Stimulated activated CD4-positive, alpha-beta T cell treated with anti-CD3 and anti-CD28 coated beads, Interleukin-1b, Interleukin-23, amount 100 ng/mL, for 4 hours (primary cell): ENCODE data around the gene LDLRAD4.

Experiments
- DNase-seq, 2 donors: peaks; one replicate each; pipeline ENCODE4 v3.0.0-alpha.2; 2020; ENCODE audit warnings: low read depth in 2 of 2

Gene LDLRAD4

GRCh38 chr18:13369756-13370510, 151.4 kb downstream of the LDLRAD4 start:
- DNase-seq, result no peak

DNA sequence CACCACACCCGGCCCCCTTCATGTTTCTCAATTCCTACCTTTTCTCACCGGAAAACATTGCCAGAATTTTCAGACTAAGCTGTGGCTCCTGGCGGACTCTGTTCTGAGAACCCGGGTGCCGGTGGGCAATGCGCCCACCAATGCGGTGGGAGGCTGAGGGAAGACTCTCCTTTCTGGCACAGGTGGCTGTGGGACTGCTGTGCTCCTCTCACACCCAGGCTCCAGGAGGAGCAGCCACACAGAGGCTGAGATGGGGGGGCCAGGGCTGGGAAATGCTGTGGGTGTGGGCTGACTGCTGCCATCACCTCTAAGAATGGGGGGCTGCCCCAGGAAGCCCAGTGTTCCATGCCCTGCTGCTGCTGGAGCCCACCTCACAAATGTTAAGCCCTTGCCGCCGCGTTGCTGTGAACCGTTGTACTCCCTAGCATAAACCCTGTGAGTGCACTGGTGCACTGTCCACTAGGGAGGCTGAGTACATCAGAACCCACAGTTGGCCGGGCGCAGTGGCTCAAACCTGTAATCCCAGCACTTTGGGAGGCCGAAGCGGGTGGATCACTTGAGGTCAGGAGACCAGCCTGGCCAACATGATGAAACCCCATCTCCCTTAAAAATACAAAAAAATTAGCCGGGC, 152.6 kb downstream of the LDLRAD4 start:
- no peak for DNase-seq

DNA sequence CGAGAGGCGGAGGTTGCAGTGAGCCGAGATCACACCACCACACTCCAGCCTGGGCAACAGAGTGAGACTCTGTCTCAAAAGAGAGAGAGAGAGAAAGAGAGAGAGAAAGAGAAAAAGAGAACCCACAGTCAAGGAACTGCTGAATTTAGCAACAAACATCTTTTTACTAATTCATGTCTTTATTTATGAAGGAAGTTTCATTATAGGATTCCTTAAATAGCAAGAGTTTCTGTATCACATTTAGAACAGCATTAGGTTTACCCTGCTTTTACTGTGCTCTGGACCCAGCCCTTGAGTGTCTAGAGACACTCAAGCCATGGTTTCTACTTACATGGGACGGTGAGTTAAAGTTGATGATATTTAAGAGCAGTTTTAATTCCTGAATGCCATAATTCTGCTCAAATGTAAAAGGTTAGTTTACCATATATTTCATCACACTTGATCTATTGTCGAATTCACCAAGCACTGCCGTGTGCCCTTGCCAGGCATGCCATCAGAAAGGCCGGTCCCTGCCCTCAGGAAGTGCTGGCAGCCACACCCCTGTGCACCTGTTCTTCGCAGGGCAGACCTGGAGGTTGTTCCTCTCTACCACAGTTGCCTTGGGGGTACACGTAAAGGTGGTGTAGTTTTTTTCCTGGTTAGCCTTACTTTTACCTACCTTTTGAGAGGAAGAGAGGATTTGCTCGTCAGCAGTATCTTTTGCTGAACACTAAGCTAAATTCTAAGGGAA, 153.3 kb downstream of the LDLRAD4 start:
- no peak for DNase-seq

- DNase-seq, result no peak
Measured at GRCh38 chr18:13372531-13372951, 154.0 kb downstream of the LDLRAD4 start.

- no peak for DNase-seq
Measured at GRCh38 chr18:13374096-13374467, 155.5 kb downstream of the LDLRAD4 start.

- DNase-seq, result no peak
Measured at GRCh38 chr18:13374468-13375301, 156.1 kb downstream of the LDLRAD4 start.

DNA sequence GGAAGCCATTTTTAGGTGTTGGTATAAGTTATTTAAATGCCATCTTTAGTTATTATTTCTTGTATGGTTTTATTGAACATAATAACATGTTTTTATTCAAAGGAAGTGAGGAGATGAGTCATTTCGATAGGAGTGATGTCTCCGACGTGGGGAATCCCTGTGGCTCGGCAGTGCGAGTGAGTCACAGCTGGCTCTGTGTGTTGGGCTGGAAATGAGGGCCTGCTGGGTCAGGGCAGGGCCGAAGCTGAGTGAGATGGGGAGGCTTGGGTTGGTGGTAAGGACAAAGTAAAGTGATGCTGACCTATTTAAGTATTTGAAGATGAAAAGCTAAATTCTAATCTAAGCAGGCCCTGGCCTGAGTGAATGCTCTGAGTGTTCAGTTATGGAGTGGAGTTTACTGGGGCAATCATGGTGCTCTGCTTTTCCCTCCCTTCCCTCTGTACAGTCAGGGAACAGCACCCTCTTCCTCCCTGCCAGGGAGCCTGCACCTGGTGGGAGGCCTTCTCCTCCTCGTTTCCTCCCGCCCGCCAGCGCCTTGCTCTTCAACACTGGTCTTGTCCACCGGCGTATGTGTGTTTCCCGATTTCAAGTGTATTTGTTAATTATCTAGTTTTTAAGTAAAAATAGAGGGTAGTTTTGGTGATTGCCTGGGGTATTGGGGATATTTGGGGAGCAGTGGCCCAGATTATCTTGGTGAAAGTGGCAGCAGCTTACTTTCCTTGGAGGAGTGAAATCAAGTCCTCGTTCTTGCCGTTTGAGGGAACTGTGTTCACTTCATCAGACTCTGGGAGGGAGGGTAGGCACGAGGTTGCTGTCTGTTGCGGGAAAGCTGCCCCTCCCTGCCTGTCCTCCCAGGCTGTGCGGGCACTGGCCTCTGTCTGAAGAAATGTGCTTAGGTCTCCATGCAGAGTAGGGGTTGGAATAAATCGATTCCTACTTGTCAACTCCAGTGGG, 157.0 kb downstream of the LDLRAD4 start:
- DNase-seq, result peak; percentile 53 to 59

DNA sequence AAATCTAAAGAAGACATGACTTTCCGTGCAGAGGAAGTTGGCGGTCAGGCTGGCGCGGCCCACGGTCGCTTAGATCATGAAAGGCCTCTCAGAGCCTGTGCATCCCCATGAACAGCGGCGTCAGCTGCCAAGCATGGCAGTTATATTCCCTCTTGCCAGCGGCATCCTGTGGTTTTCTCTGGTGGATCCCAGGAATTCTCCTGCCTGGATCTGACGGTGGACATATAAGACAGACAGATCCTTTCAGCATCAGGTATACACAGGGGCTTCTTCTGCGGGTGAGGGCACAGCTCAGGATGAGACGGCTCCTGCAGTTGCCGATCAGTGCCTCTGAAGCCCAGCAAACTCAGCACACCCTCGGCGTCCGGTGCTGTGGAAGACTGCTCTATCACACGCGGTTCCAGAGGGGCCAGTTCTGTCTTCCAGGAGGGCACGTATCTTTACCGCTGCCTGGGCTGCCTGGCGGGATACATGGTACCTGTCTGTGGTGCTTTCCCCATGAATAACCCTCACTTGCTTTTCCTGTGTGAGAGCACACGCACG, 157.8 kb downstream of the LDLRAD4 start:
- DNase-seq, result peak in 1 of 2 donors; percentile 49

DNA sequence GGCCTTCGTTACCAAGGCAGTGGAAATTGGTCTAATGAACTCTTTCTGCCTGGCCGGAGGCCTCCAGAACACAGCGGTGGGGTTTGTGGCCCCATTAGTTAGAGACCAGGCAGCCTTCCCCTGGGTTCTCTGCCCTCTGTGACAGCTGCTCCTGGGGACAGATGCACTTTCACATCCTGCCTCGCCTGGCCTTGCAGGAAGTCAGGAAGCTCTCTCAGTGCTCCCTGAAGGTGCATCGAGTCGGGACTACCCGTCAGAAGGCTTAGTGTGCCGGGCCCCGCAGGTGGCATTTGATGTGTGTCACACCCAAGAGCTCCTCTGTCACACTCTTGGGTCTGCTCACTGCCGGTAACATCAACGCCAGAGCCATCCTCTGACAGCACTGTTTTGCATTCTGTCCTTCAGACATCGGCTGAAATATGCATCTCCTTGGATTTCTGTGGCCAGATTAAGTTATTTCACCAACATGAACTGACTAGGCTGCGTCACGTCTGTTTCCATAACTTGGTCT, 158.3 kb downstream of the LDLRAD4 start:
- peak; percentile 48 to 51 for DNase-seq

DNA sequence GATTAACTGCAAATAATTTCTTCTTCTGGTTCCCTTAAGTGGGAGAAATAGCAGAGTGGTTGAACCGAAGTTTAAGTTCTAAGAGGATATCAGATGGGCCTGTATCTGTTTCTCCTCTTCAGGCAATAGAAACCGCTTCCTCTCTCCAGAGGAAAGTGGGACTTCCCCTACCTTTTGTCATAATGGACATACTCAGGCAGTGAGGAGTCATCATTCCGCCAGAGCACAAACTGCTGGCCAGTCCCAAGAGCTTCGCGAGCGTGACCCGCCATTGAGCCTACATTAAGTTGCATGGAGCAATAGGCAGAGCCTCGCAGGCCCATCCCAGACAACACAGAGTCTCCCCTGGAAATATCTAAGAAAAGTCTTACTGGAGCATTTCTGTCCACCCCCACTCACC, 158.9 kb downstream of the LDLRAD4 start:
- DNase-seq, result no peak

DNA sequence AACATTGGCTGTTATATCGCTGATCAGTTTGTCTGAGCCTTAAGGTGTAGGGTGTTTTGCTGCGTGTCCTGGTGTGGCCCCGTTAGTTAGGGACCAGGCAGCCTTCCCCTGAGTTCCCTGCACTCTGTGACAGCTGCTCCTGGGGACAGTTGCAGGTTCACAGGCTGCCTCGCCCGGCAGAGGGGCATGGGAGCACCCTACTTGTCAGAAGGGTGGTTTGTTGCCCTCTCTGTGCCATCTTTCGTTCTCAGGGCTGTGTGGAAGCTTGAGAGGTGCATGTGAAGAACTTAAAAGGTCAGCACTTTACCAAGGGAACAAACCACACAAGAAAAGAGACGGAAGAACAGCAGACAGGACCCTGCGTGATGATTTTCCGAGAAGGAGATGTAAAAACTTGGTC, 159.6 kb downstream of the LDLRAD4 start:
- no peak for DNase-seq

DNA sequence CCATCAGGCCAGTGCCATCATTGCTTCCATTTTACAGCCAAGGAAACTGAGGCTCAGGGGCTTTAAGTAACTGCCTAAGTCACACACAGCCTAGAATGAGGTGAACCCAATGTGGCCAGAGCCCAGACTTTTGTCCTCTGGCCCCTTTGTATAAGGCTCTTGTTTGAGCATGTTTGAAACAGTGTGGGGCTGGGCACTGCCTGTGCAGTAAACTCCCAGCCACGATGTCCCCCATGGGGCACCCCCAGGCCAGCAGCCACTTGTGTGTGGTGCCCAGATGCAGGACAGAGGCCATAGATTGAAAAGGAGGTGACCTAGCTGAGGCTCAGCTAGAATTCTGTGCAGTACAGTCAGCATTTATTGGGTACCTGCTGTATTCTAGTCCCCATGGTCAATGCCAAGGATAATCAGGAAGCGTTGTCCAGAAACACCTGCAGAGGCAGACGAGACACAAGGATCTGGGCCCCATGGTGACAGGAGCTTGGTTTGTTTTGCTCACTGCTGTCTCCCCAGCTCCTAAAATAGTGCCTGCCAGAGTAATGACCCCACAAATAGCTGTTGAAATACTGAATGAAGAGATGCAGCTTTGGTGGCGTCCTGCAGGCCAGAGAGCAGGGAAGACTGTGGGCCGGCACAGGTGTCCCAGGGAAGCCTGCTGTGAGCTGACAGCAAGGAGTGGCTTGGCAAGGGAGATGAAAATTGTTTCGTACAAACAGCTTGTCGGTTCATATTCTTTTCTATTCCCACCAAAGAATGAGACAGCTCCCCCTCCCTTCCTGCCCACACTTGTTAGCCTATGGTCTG, 160.7 kb downstream of the LDLRAD4 start:
- no peak for DNase-seq

DNA sequence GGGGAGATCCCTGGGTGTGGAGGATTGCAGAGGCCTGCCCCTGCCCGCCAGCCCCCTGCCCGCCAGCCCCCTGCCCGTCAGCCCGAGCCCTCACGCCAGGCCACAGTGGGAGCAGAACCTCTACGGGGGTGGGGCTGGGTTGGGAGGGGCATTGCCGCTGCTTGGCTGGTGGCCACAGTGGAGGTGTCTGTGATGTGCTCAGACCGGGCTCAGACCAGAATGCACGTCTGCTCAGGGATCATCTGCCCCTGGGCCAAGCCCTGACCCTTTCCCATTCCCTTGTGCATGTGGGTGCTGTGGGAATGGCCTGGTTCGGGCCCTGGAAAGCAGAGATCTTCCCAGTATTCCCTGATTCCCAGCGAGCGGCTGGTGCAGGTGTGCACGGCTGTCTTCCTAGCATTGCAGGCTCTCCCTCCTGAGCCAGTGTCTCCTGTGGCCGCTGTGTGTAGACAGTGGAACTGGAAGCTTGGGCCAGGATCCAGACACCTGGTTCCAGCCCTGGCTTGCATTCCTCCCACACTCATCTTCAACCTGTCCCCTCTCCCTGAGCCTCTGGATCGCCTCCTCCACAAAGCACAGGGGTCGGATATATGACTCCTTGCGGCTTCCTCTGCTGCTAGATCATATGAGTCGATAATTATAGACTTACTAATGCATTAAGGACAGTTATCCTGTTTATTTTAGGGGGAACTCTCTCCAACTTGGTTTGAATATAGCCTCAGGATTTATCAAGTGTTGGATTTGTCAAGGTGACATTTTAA, 161.6 kb downstream of the LDLRAD4 start:
- no peak for DNase-seq

- no peak for DNase-seq
Measured at GRCh38 chr18:13380691-13381070, 162.1 kb downstream of the LDLRAD4 start.

DNA sequence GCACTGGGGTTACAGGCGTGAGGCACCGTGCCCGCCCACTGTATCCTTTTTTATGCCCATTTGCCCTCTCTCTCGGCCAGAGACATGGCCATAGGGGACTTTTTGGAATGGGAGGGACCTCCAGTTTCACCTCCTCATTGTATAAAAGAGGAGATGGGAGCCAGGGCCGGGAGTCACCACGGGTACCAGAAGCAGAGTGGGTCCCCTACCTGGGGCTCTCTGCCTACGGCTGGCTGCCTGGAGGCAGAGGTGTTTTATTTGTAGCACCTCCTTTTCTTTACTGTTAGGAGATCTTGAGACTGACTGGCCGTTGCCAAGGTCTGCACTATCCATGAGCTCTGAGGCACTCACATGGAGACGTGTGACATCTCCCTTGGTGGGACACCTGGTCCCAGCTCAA, 162.8 kb downstream of the LDLRAD4 start:
- DNase-seq, result no peak

- no peak for DNase-seq
Measured at GRCh38 chr18:13381944-13382365, 163.4 kb downstream of the LDLRAD4 start.

DNA sequence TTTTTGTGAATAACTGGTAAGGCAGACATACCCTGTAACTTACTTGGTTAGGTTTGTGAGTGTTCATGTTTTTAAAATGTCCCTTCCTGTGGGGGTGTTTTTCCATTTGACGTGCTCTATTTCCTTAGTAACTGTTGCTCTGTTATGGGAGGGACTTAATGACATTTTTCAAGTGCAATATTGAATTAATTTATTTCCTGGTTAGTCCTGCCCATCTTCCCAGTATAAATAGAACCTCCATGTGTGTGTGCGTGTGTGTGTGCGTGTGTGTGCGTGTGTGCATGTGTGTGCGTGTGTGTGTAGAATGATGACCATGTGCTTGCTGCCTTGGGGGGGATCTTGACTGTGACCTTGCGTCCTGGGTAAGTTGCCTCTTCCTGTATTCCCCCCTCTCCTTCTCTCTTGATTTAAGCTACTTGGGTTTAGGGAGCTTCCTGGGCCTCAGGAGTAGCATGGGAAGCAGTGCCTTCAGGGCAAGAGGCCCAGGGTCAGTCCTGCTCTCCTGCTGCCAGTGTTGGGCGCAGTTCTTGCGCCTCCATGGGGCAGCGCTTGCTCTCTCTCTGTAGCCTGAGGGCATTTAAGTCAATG, 163.9 kb downstream of the LDLRAD4 start:
- DNase-seq, result no peak
